ENCODE measurements around the gene DNMT3A.

- TF ChIP-seq POLR2A (IDR thresholded peaks at IDR 0.05; ENCODE audit: low read length) (no peak), GATA1 (IDR thresholded peaks at IDR 0.05; ENCODE audit: low read depth, low read length) (no peak)
These were observed 111.4 kb downstream of the DNMT3A start for GRCh38 chr2:25230198-25230947.
